Keratinocyte (primary cell): ENCODE measurements around the gene RAG2. TPM values are rescaled to one million over a fixed set of nuclear protein-coding genes. Genes with fewer than 3 reads are reported as not detected.

ENCODE experiments used
- DNase-seq: peaks from one replicate; pipeline ENCODE4 v3.0.0-alpha.2; 2011; ENCODE audit warnings: low read depth, missing footprints, low spot score
- FAIRE-seq: peaks from 2 replicates; lab custom pipeline; 2011; peaks lifted over from hg19 to GRCh38; lab: Jason Lieb, UNC
- H2AFZ ChIP-seq: 2 replicates; pipeline ENCODE4 v1.6.0; 2012; ENCODE audit warnings: low read length, control low read depth, inconsistent platforms; ENCODE audit not compliant: control insufficient read depth
- H3K27ac ChIP-seq: 2 replicates; pipeline ENCODE4 v1.5.1; 2011; ENCODE audit warnings: low read length; ENCODE audit not compliant: control insufficient read depth, insufficient read depth
- H3K27me3 ChIP-seq: 3 replicates; pipeline ENCODE4 v1.6.0; 2011; ENCODE audit warnings: low read length; ENCODE audit not compliant: control insufficient read depth, insufficient read depth; ENCODE audit errors: extremely low read depth
- H3K36me3 ChIP-seq, 2 experiments: 2 replicates in 1 of 2; 3 replicates in 1 of 2; pipeline ENCODE4 v1.5.1; 2011; ENCODE audit warnings: low read length in 2 of 2, mild to moderate bottlenecking in 1 of 2; ENCODE audit not compliant: control insufficient read depth in 2 of 2, insufficient read depth in 2 of 2; ENCODE audit errors: extremely low read depth in 1 of 2
- H3K4me1 ChIP-seq: 3 replicates; pipeline ENCODE4 v1.5.1; 2011; ENCODE audit warnings: low read length; ENCODE audit not compliant: control insufficient read depth, insufficient read depth; ENCODE audit errors: extremely low read depth
- H3K4me2 ChIP-seq: 3 replicates; pipeline ENCODE4 v1.6.0; 2011; ENCODE audit warnings: low read depth, low read length; ENCODE audit not compliant: control insufficient read depth, insufficient read depth; ENCODE audit errors: extremely low read depth
- H3K4me3 ChIP-seq, 3 experiments: fragments of 200-600 bp in 1 of 3; sonication (generic) in 1 of 3; 2 replicates in 2 of 3; 3 replicates in 1 of 3; pipeline ENCODE4 v1.5.1; 2011 to 2016; ENCODE audit warnings: low read length in 3 of 3, mild to moderate bottlenecking in 3 of 3, control low read depth in 2 of 3, inconsistent platforms in 1 of 3, low read depth in 1 of 3, mixed read lengths in 1 of 3, mixed run types in 1 of 3, moderate library complexity in 1 of 3; ENCODE audit not compliant: control insufficient read depth in 2 of 3, insufficient read depth in 2 of 3; ENCODE audit errors: extremely low read depth in 1 of 3
- H3K79me2 ChIP-seq: 2 replicates; pipeline ENCODE4 v1.6.0; 2012; ENCODE audit warnings: low read length; ENCODE audit not compliant: control insufficient read depth, insufficient read depth
- H3K9ac ChIP-seq: 3 replicates; pipeline ENCODE4 v1.6.0; 2011; ENCODE audit warnings: low read length; ENCODE audit not compliant: control insufficient read depth, insufficient read depth; ENCODE audit errors: extremely low read depth
- H3K9me1 ChIP-seq: 3 replicates; pipeline ENCODE4 v1.6.0; 2011; ENCODE audit warnings: low read length; ENCODE audit not compliant: control insufficient read depth, insufficient read depth; ENCODE audit errors: extremely low read depth
- H3K9me3 ChIP-seq: 2 replicates; pipeline ENCODE4 v1.5.1; 2012; ENCODE audit warnings: low read depth, low read length; ENCODE audit not compliant: control insufficient read depth
- H4K20me1 ChIP-seq: 3 replicates; pipeline ENCODE4 v1.6.0; 2011; ENCODE audit warnings: low read length; ENCODE audit not compliant: control insufficient read depth, insufficient read depth; ENCODE audit errors: extremely low read depth
- EZH2 ChIP-seq: IDR thresholded peaks from one replicate; pipeline ENCODE4 v1.6.1; 2012; ENCODE audit warnings: inconsistent platforms, mild to moderate bottlenecking, low read length, moderate library complexity
- dilution Hi-C: fragments of 300-500 bp; cut with MboI; formaldehyde crosslinking; loops from one replicate; pipeline ENCODE4 v1.7.0; 2020; ENCODE audit warnings: low sequenced_read_pairs; ENCODE audit not compliant: extremely low pct_ligation_motif_present
- polyA plus RNA-seq, 5 experiments: library from polyadenylated mRNA; depleted of rRNA in 3 of 5; stranded (reverse) in 3 of 5; stranded (forward) in 1 of 5; unstranded in 1 of 5; fragments of >200 nt; gene quantifications; 1 replicate in 1 of 5; 2 replicates in 3 of 5; 3 replicates in 1 of 5; pipeline versions ENCODE4 v1.2.1 to v1.2.3, GENCODE V29; 2011 to 2012; ENCODE audit warnings: missing spikeins in 2 of 5, low read depth in 1 of 5, low replicate concordance in 1 of 5
- TF ChIP-seq, protein P1 (sequence below), 3 experiments: IDR thresholded peaks in 1 of 3; conservative IDR thresholded peaks in 1 of 3; optimal IDR thresholded peaks in 1 of 3; 2 replicates in 2 of 3; 3 replicates in 1 of 3; pipeline versions ENCODE3 to v1.5.1; 2011; ENCODE audit warnings: low read length in 3 of 3, mild to moderate bottlenecking in 3 of 3, moderate library complexity in 2 of 3, control low read depth in 1 of 3, inconsistent platforms in 1 of 3; ENCODE audit not compliant: insufficient read depth in 2 of 3; ENCODE audit errors: extremely low read depth in 1 of 3

RAG2 gene
- polyA plus RNA-seq, 1 donor (not counting 4 experiments of a cell fraction or from before 2014, with no cell fraction given) = not detected

DNA sequence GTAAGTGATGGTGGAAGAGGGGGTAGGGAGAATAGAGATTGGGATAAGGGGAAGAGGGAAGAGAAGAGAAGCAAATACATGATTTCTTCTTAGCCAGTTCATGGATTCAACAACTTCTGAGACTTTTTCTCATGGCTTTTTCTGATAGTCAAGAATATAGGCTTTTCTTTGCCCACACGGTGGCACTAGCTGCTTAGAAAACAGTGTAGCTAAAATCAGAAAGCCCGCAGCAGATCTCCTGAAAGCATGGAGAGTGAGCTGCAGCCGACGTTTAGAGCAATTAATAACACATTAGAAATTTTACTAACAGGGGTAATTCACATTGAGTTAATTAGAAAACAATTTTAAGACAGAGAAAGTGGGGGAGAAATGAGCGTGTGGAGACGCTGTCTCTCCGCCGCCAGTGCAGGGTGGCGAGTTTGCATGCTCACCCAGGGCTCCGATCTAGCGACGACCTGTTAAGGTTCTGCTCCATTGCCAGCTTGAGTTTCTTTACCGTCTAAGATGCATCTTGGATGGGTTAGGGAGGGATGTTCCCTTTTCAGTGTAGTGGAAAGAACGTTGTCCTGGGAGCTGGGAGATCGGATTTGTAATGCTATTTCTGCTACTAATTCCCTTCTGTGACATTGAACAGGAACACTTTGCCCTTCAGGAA, 33.5 kb downstream of the RAG2 start:
- Histone ChIP-seq H3K27me3 (peaks cover 6% of the 10 kb centered on the region), H3K9ac (no peak overlapping the region), H3K4me1 (no peaks in the 10 kb centered on the region), H3K79me2 (no peaks in the 10 kb centered on the region), H3K4me3 (peak overlapping the region in 1 of 3 experiments; percentile 36), H3K4me2 (peak overlapping the region; percentile 43), H3K9me1 (no peaks in the 10 kb centered on the region), H3K36me3 (no peaks in the 10 kb centered on the region), H4K20me1 (no peaks in the 10 kb centered on the region), H3K27ac (no peak overlapping the region), H3K9me3 (no peaks in the 10 kb centered on the region), H2AFZ (peak overlapping the region; percentile 0)
- no peak for FAIRE-seq
- no peak for DNase-seq
- TF ChIP-seq, protein P1, sequence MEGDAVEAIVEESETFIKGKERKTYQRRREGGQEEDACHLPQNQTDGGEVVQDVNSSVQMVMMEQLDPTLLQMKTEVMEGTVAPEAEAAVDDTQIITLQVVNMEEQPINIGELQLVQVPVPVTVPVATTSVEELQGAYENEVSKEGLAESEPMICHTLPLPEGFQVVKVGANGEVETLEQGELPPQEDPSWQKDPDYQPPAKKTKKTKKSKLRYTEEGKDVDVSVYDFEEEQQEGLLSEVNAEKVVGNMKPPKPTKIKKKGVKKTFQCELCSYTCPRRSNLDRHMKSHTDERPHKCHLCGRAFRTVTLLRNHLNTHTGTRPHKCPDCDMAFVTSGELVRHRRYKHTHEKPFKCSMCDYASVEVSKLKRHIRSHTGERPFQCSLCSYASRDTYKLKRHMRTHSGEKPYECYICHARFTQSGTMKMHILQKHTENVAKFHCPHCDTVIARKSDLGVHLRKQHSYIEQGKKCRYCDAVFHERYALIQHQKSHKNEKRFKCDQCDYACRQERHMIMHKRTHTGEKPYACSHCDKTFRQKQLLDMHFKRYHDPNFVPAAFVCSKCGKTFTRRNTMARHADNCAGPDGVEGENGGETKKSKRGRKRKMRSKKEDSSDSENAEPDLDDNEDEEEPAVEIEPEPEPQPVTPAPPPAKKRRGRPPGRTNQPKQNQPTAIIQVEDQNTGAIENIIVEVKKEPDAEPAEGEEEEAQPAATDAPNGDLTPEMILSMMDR (optimal IDR thresholded peaks at IDR 0.05 in 1 of 3, IDR thresholded peaks at IDR 0.05 in 1 of 3, conservative IDR thresholded peaks at IDR 0.05 in 1 of 3; ENCODE audit: extremely low read depth in 1 of 3, insufficient read depth in 2 of 3, low read length in 3 of 3) = peak; percentile 5 to 58 (median 57)
- TF ChIP-seq EZH2 = peak; percentile 37
- dilution Hi-C loops = no loop called here

DNA sequence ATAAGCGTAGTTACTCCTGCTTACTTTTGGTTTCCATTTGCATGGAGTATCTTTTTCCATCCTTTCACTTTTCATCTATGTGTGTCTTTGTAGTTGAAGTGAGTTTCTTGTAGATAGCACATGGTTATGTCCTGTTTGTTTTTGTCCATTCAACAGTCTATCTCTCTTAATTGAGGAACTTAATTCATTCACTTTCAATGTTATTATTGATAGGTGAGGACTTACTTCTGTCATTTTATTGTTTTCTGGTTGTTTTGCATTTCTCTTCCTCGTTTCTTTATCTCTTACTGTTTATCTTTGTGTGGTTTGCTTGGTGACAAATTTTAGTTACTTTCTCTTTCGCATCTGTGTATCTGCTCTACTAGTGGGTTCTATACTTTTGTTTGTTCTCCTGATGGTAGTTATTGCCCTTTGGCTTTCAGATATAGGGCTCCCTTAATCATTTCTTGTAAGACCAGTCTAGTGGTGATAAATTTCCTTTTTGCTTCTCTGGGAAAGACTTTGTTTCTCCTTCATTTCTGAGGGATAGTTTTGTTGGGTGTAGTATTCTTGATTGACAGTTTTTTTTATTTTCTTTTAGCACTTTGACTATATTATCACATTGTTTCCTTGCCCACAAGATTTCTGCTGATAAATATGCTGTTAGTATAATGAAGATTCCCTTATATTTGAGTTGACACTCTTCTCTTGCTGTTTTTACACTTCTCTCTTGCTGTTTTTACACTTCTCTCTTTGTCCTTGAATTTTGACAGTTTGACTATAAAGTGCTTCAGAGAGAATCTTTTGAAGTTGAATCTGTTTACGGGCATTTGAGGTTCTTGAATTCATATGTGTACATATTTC, 39.2 kb downstream of the RAG2 start:
- Histone ChIP-seq H4K20me1 (no peaks in the 10 kb centered on the region), H3K4me3 (no peak overlapping the region), H3K27me3 (no peaks in the 10 kb centered on the region), H3K79me2 (no peaks in the 10 kb centered on the region), H3K4me2 (no peak overlapping the region), H3K9ac (no peak overlapping the region), H3K36me3 (no peaks in the 10 kb centered on the region), H3K9me3 (no peaks in the 10 kb centered on the region), H3K4me1 (peaks cover 3% of the 10 kb centered on the region), H2AFZ (no peak overlapping the region), H3K9me1 (no peaks in the 10 kb centered on the region), H3K27ac (no peak overlapping the region)
- dilution Hi-C loops = no loop called here
- FAIRE-seq = no peak
- TF ChIP-seq EZH2 = no peak
- TF ChIP-seq, protein P1 (optimal IDR thresholded peaks at IDR 0.05 in 1 of 3, IDR thresholded peaks at IDR 0.05 in 1 of 3, conservative IDR thresholded peaks at IDR 0.05 in 1 of 3; ENCODE audit: extremely low read depth in 1 of 3, insufficient read depth in 2 of 3, low read length in 3 of 3) = no peak
- DNase-seq = no peak
